Activated gamma-delta T cell treated with anti-CD3 and anti-CD28 coated beads, Interleukin-2, amount 50 U/mL, for 16 hours (primary cell): ENCODE data around the gene KCNC4.

Source experiments
- DNase-seq: peaks from one replicate; pipeline ENCODE4 v3.0.0-alpha.2; 2020; ENCODE audit warnings: low read depth

KCNC4 gene

DNA sequence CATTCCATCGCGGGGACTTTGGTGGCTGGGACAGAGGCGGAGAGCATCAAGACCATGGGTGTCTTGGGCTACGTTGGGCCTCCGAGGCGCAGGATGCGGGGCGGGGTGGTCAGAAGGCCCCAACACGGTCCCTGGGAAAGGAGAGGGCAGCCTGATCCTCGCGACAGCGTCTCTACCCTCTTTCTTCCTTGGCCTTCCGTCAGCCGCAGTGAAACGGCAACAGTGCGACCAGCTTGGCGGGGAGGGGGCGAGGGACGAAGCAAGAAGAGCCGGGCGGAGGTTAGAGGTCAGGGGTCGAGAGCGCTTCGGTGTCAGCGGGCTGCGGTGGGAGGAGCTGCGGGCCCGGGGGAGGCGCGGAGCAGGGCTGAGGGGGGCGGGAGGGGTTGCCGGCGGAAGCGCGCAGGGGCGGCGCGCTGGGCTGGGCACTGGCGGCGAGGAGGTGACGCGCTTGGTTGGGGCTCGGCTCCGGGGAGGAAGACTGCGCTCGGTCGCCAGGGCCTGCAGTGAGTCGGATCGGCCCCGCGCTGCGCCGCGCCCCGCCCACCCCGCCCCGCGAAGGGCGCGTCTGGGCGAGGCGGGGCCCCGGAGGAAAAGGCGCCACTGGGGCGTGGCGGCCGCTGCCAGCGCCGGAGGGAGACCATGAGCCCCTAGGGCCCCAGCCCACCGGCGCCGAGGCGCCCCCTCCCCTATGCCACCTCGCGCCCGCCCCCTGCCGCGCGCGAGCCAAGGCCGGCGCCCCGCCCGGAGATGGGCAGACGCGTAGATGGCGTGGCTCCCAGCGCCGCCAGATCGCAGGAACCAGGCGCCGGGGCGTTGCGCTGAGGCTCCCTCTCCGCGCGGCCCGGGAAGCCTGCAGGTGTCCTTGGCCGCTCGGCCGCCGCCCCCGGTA lies at the start of gene KCNC4:
Gene KCNC4, plus strand, starts transcription at position 600 of the 889 bp plus-strand sequence. CDS start 1,186 bp downstream, outside the sequence.
- peak; percentile 80 for DNase-seq

DNA sequence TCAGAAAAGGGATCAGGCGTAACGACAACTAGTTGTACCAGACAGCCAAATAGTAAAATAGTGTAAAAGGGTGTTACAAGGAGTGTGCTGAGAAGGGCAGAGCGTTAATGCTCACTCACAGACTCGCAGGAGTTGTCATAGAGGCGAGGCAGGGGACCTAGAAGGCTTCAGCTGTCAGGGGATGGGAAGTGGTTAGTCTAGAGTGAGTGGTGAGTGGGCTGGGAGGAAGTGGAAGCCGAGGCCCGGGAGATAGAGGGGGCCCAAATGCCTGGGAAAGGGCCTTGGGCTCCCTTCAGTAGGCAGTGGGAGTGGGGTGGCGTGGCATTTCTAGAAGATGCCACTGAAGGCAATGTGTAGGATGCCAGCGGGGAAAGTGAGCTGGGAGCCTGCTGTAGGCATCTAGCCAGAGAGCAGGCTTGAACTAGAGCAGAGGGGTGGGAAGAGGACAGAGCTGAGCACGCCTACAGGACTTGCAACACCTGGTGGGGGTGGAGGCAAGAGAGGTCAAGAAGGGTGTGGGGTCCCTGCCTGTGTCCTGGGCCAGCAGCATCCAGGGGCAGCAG lies 49.5 kb upstream of the KCNC4 start:
- no peak for DNase-seq

DNA sequence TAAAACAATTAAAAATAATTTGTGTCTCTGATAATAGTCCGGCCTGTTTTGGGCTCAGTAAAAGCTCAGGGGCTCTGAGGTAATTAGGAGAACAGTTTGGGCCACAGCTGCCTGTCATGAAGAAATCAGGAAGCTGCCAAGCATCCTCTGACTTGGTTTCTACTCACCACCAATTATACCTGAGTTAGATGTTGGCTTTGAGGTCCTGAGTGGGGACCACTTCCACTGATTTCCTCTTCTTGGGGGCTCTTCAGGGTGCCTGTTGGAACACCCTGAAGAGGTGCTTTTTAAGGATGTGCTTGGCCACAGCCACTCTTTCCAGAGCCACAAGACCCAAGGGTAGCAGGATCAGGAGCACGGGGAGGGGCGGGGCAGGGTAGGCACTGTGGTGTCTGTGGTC lies 48.9 kb upstream of the KCNC4 start:
- DNase-seq, result no peak

DNA sequence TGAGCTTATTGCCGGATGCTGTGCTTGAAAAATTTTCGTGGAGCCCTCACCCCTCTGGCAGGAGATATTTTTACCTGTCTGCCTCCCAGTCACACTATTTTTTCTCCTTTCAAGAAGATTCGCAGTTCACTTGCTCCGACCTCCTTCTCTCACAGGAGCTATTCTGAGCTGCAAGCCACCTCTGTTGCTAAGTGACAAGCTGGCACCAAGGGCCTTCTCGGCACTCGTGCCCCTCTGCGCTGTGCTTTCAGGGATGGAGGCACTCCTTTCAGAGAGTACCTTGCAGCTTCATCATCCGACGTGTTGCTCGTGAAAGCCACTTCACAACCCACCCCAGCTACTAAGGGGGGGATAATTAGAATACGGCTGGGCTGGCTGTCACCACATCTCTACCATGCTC lies 48.3 kb upstream of the KCNC4 start:
- no peak for DNase-seq

GRCh38 chr1:110163591-110163990 lies 46.5 kb upstream of the KCNC4 start:
- DNase-seq, result no peak

DNA sequence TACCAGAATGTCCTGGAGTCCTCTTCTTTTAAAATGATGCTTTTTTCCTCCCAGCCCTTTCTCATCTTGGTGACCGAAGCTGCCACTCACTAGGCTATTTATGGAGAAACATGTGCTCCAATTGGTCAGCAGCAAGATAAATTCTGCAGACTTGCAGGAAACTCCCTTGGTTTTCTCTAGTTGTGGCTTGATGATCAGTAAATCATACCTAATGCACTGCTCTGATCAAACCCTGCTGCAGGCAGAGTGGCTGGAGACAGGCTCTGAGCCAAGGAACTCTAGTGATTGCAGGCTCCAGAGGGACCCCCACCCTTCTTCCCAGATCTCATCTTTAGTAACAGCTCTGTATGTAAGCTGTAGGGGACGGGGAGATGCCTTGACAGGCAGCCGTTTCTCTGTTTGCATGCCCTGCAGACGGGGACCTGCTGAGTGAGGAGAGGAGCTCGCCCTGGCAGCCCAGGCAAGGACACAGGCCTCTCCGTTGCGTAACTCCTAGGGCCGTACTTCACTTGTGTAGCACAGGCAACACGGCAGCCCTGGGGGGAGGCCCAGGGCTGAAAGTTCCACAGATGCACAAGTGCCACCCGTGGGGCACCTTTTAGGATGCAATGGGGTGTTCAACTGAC lies 45.3 kb upstream of the KCNC4 start:
- DNase-seq, result no peak

DNA sequence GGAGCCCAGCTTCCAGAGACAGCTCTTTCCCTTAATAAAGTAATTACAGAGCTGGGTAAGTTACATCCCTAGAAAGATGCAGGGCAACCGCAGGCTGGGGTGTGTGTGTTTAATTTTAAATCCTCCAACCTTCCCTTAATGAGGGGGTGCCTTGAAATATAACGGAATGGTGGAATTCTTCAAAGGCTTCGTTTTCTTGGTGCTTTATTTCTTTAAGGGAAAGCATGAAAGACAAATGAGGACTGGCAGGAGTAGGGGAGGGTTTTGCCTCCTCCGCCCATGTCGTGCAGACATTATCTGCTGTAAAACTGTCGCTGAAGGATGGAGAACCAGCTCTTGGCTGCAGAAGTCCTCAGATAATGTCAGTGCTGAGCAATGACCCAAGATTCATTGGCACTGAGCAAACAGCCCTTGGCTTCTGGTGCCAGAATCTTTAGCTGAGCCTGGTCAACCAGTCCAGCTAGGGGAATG lies 44.3 kb upstream of the KCNC4 start:
- no peak for DNase-seq

GRCh38 chr1:110166861-110167260 lies 43.3 kb upstream of the KCNC4 start:
- DNase-seq, result no peak

- no peak for DNase-seq
Observed at GRCh38 chr1:110170766-110171733, 39.1 kb upstream of the KCNC4 start.

DNA sequence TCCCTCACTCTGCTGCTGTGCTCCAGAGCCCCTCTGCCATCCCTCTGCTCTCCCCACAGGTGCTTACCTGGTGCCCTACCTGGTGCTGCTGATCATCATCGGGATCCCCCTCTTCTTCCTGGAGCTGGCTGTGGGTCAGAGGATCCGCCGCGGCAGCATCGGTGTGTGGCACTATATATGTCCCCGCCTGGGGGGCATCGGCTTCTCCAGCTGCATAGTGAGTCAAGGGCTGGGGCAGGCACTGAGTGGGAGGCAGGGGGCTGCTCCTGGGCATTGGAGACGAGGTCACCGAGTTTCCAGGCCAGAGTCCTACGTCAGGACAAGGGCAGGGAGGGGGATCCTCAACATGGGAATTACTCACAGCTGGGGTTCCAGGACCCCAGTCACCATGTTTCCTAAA lies 38.1 kb upstream of the KCNC4 start:
- DNase-seq, result no peak

DNA sequence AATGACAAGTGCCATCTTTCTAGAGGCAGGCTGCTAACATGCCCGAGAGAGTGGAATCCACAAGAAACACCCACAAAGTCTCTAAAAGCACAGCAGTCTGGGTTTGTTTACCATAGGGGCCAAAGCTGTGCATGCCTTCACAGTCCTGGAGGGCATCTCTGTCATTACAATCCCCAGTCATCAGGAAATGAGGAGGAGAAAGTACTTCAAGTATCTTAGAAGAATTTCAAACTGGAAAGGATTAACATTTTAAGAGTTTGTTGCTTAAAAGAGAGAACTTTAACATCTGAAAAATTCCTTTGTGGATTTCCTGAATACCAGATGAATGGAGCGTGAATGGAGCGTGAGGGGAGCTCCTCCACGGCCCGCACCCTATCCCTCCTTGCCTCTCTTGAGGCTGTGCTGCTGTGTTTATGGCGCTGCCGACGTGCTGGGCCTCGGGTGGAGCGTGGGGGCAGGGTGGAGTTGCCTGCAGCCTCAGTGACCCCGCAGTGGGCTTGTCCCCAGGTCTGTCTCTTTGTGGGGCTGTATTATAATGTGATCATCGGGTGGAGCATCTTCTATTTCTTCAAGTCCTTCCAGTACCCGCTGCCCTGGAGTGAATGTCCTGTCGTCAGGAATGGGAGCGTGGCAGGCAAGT lies 36.5 kb upstream of the KCNC4 start:
- no peak for DNase-seq

DNA sequence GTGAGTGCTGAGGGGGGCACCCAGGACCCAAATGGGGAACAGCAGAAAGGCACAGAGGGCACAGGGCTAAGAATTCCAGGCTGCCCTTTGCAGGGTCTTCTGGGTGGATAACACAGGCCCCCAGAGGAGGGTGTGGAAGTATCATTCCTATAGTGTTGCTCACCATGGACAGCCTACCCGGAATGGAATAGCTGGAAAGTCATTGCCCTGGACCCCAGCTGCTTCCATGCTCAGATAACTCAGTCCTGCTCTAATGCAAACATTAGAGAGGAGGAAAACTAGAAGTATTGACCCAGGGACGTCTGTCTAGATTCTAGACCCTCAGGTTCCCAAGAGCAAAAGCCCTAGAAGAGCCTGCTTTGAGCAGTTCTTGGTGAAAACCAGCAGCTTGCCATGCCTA lies 35.2 kb upstream of the KCNC4 start:
- no peak for DNase-seq

GRCh38 chr1:110176299-110176956 lies 33.7 kb upstream of the KCNC4 start:
- DNase-seq, result no peak

DNA sequence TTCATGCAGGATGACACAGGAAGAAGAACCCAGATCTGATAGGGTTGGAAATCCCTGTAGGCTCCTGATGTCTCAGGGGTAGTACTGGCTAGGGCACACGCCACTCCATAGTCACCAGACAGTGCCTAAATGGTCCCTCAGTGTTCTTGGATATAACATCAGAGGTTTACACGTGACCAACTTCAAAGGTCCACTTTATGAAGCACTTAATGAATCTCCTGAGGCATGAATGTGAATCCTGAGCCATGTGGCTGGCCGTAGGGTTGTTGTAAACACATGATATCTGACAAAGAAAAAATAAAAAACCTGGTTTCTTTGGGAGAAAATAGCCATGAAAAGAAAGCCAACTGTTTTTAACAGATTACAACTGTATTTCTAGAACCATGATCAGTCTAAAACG lies 32.3 kb upstream of the KCNC4 start:
- DNase-seq, result no peak

DNA sequence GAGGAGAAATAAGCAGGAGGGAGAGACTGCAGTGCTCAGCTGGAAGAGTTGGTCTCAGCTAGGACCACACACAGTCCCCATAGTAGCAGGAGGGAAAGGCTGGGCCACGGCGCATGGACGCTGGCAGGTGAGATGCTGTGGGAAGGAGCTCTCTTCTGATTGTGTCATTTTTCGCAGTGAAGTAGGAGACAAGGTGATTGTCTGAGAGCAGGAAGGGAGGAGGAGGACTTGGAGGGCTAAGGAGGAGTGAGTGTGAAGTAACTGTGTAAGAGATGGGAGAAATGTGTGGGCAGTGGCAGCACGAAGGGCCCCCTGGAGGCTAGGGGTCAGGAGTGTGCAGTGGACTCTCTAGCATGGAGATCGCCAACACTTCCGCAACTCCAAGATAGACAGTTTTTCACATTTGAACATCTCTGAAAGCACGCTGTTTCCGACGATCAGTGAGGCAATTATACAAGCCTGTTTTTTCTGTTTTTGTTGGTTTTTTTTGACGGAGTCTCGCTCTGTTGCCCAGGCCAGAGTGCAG lies 26.4 kb upstream of the KCNC4 start:
- no peak for DNase-seq

DNA sequence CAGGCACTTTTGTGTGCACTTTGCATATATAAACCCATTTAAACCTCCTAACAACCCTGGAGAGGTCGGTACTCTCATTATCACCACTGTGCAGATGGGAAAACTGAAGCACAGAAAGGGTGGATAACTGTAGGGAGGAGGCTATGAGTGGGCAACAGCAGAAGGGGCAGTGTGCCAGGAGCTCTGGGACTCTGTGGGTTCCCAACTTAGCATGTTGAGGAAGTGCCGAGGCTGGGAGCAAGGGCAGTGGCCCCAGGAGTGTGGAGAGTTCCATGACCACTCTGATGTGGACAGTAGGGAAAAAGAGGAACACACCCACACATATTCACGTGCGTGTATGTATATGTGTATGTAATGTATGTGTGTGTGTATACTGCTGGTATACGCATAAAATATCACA lies 25.7 kb upstream of the KCNC4 start:
- DNase-seq, result no peak

DNA sequence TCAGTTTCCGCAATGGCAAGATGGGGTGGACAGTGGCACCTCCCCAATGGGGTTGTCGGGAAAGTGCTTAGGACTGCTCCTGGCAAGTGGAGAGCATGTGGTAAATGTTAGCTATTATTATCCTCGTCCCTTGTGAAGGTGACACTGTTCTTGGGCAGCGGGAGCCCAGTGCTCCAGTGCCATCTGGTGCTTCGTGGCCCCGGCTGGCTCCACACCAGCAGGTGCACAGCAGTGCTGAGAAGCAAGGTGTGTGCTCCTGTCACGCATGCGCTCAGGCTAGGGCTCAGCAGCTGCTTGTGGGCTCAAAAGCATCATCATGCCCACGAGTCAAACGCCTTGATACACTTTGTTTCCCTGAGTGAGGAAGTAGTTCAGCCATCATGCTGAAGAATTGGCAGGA lies 24.9 kb upstream of the KCNC4 start:
- no peak for DNase-seq

- DNase-seq, result no peak
Observed at GRCh38 chr1:110186558-110186957, 23.6 kb upstream of the KCNC4 start.

DNA sequence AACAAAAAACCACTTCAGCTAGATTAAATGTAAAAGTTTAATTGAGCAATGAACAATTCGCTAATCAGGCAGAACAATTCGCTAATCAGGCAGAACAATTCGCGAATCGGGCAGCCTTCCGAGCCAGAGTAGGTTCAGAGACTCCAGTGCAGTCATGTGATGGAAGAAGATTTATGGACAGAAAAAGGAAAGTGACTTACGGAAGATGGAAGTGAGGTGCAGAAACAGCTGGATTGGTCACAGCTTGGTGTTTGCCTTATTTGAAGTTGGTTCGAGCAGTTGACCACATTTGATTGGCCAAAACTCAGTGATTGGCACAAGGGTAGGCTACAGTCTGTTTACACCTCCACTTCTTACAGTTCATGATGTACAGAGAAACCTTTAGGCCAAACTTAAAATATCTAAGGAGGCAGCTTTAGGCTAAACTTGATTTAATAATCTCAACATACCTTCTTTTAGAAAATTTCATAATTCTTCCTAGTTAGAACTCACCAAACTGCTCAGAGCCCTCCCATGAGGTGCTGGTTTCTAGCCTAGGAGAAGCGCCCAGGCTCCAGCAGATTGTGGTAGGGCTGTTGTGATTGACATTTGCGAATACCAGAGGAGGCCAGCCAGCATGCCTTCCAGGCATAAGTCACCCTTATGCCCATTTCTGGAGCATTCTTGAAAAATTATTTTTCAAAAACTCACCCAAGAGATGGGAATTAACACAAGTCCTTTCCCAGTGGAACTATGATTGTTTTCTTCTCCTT lies 22.8 kb upstream of the KCNC4 start:
- DNase-seq, result no peak

- no peak for DNase-seq
Observed at GRCh38 chr1:110188035-110188618, 22.0 kb upstream of the KCNC4 start.
